GM13976 (cell line): ENCODE measurements around the gene SLC9A8.

Experiments
- DNase-seq: peaks from one replicate; pipeline ENCODE4 v3.0.0; 2012; ENCODE audit warnings: low spot score
- in situ Hi-C: fragments of 300-500 bp; cut with MboI; formaldehyde crosslinking; loops from one replicate; pipeline ENCODE4 v1.12.0; 2022; ENCODE audit warnings: low sequenced_read_pairs, mixed read lengths, inconsistent platforms; ENCODE audit not compliant: unreplicated experiment
- TF ChIP-seq, protein P1 (sequence below): IDR thresholded peaks from 2 replicates; pipeline ENCODE4 v1.5.1; 2012; ENCODE audit warnings: borderline replicate concordance, mild to moderate bottlenecking; ENCODE audit not compliant: insufficient read depth; ENCODE audit errors: extremely low read depth, missing control alignments, control extremely low read depth

The SLC9A8 gene

DNA sequence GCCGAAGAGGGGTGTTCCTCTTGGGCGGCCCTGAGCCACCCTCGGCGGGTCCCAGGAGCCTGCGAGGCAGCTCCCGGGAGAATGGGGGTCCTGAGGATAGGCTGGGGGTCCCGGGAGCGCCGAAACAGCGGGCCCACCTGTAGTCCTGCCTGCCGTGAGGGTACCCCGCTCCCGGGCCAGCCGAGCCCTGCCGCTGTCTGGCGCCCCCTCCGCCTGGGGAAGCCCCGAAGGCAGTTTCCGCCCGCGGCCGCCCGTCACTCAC lies 102.4 kb downstream of the SLC9A8 start:
- DNase-seq: no peak
- TF ChIP-seq, protein P1, sequence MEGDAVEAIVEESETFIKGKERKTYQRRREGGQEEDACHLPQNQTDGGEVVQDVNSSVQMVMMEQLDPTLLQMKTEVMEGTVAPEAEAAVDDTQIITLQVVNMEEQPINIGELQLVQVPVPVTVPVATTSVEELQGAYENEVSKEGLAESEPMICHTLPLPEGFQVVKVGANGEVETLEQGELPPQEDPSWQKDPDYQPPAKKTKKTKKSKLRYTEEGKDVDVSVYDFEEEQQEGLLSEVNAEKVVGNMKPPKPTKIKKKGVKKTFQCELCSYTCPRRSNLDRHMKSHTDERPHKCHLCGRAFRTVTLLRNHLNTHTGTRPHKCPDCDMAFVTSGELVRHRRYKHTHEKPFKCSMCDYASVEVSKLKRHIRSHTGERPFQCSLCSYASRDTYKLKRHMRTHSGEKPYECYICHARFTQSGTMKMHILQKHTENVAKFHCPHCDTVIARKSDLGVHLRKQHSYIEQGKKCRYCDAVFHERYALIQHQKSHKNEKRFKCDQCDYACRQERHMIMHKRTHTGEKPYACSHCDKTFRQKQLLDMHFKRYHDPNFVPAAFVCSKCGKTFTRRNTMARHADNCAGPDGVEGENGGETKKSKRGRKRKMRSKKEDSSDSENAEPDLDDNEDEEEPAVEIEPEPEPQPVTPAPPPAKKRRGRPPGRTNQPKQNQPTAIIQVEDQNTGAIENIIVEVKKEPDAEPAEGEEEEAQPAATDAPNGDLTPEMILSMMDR: no peak
- in situ Hi-C loops: no loop called here

DNA sequence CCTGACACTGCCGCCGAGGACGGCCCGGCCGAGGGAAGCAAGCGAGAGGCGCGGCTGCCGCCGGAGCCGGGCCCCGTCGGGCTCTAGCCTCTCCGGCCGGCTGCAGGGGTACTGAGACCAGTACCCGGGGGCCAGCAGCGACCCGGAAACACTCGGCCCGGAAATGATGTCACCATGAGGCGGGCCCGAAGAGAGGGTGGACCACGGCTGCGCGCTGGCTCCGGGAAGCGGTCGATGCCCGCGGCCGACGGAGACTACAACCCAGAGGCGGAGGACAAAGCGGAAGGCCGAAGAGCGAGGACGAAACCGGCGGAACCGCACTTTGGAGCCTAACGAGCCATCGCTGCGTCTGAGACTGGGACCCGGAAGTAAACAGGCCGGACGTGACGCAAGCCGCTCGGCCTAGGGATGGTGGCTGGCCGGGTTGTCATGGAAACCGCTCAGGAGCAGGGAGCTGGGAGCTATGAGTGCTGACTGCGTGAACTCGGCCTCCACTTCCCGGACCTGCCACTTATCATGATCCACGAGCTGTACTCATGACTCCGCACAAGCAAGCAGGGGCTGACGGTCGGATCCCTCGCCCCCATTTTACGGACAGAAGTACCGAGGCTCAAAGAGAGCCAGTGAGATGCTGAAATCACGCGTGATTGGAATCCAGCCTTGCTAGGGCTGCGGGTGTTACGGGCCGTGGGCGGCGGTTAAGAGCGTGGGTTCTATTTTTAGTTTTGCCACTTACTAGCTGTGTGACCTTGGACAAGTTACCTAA lies 102.9 kb downstream of the SLC9A8 start, which contains the start of gene SPATA2:
TSS of gene SPATA2 (minus strand) at position 150 of the 766 bp plus-strand sequence. CDS start 7,039 bp downstream, outside the sequence.
- in situ Hi-C loops: no loop called here
- DNase-seq: peak; percentile 95
- TF ChIP-seq, protein P1: no peak

- DNase-seq: peak; percentile 69
- in situ Hi-C loops: no loop called here
- TF ChIP-seq, protein P1: no peak
These were observed 103.7 kb downstream of the SLC9A8 start for GRCh38 chr20:49916146-49917002.

DNA sequence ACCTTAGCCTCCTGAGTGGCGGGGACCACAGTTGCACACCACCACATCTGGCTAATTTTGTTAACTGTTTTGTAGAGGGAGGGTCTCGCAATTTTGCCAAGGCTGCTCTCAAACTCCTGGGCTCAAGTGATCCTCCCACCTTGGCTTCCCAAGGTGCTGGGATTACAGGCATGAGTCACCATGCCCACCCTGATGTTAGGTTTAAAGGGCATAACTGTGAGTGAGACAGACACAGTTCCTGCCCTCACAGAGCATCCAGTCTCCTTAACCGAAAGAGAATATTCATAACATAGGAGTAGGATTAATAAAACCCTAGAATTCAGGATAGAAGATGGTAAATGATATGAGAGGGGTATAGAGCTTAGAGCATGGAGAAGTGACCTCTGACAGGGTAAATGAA lies 105.8 kb downstream of the SLC9A8 start:
- in situ Hi-C loops: no loop called here
- no peak for DNase-seq
- TF ChIP-seq, protein P1: no peak

DNA sequence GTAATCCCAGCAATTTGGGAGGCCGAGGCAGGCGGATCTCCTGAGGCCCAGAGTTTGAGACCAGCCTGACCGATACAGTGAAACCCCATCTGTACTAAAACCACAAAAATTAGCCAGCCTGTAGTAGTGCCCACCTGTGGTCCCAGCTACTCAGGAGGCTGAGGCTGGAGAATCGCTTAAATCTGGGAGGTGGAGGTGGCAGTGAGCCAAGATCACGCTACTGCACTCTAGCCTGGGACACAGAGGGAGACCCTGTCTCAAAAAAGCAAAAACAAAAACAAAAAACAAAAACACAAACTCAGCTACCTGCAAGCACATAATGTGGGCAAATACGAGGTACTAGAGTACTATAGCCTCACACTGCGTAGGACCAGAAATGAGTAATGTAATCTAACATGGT lies 106.4 kb downstream of the SLC9A8 start:
- no peak for DNase-seq
- TF ChIP-seq, protein P1: no peak
- in situ Hi-C loops: no loop called here

- in situ Hi-C loops: no loop called here
- TF ChIP-seq, protein P1: no peak
- DNase-seq: no peak
These were observed 106.8 kb downstream of the SLC9A8 start for GRCh38 chr20:49919461-49919860.
